Endothelial cell of umbilical vein (primary cell): ENCODE measurements around the gene CACNA2D1. TPM values are rescaled to one million over a fixed set of nuclear protein-coding genes. Genes with fewer than 3 reads are reported as not detected.

Experiments
- BruUV-seq: library from RNA; stranded (reverse); fragments of 400-500 nt; replicated peaks from 2 replicates; lab custom pipeline; 2021; lab: Mats Ljungman, UMichigan
- CTCF ChIA-PET: fragments of 300-600, 350-600 bp; sonication (Branson Sonifier 250); formaldehyde crosslinking; loops from one replicate; lab custom pipeline; 2021; ENCODE audit warnings: antibody characterized with exemption, inconsistent platforms; lab: Charles Lee
- POLR2A ChIA-PET: fragments of 300-600, 350-600 bp; sonication (Branson Sonifier 250); formaldehyde crosslinking; loops from one replicate; lab custom pipeline; 2021; ENCODE audit warnings: antibody characterized with exemption, inconsistent platforms; lab: Charles Lee
- DNase-seq: peaks from one replicate; pipeline ENCODE4 v3.0.0-alpha.2; 2011; ENCODE audit warnings: low read depth, low spot score
- FAIRE-seq: peaks from 2 replicates; lab custom pipeline; 2011; peaks lifted over from hg19 to GRCh38; lab: Jason Lieb, UNC
- H2AFZ ChIP-seq: 2 replicates; pipeline ENCODE4 v1.6.0; 2012; ENCODE audit warnings: low read depth, low read length, control low read depth, inconsistent platforms
- H3K27ac ChIP-seq: 2 replicates; pipeline ENCODE4 v1.5.1; 2011; ENCODE audit warnings: low read depth, mild to moderate bottlenecking, control low read depth, low read length, moderate library complexity; ENCODE audit not compliant: insufficient read depth
- H3K27me3 ChIP-seq, 2 experiments: 2 replicates each; pipeline versions ENCODE4 v1.6.0 to v1.6.1; 2011; ENCODE audit warnings: low read length in 2 of 2, mixed read lengths in 1 of 2; ENCODE audit not compliant: control insufficient read depth in 2 of 2, insufficient read depth in 2 of 2
- H3K36me3 ChIP-seq, 2 experiments: 2 replicates in 1 of 2; 3 replicates in 1 of 2; pipeline ENCODE4 v1.5.1; 2011; ENCODE audit warnings: low read length in 2 of 2, mild to moderate bottlenecking in 1 of 2, moderate library complexity in 1 of 2; ENCODE audit not compliant: control insufficient read depth in 2 of 2, insufficient read depth in 2 of 2; ENCODE audit errors: extremely low read depth in 1 of 2
- H3K4me1 ChIP-seq: 3 replicates; pipeline ENCODE4 v1.5.1; 2011; ENCODE audit warnings: mild to moderate bottlenecking, low read length; ENCODE audit not compliant: control insufficient read depth, insufficient read depth; ENCODE audit errors: extremely low read depth
- H3K4me2 ChIP-seq: 2 replicates; pipeline ENCODE4 v1.6.1; 2011; ENCODE audit warnings: low read length, control low read depth, mixed read lengths; ENCODE audit not compliant: insufficient read depth
- H3K4me3 ChIP-seq, 3 experiments: fragments of 200-600 bp in 1 of 3; sonication (generic), shearing (Covaris generic) in 1 of 3; replicated peaks in 1 of 3; 2 replicates each; pipeline ENCODE4 v1.5.1; 2011 to 2016; ENCODE audit warnings: control low read depth in 3 of 3, low read length in 3 of 3, mild to moderate bottlenecking in 2 of 3, inconsistent platforms in 1 of 3, low read depth in 1 of 3, moderate library complexity in 1 of 3; ENCODE audit not compliant: insufficient read depth in 1 of 3
- H3K79me2 ChIP-seq: 2 replicates; pipeline ENCODE4 v1.6.0; 2012; ENCODE audit warnings: low read length, inconsistent platforms; ENCODE audit not compliant: control insufficient read depth, insufficient read depth
- H3K9ac ChIP-seq: replicated peaks from 2 replicates; pipeline ENCODE3; 2011; ENCODE audit warnings: low read length, control low read depth; ENCODE audit not compliant: insufficient read depth; ENCODE audit errors: extremely low read depth
- H3K9me1 ChIP-seq: replicated peaks from 3 replicates; pipeline ENCODE4 v1.6.0; 2011; ENCODE audit warnings: mild to moderate bottlenecking, low read length; ENCODE audit not compliant: control insufficient read depth, insufficient read depth; ENCODE audit errors: extremely low read depth
- H3K9me3 ChIP-seq: replicated peaks from 2 replicates; pipeline ENCODE4 v1.5.1; 2012; ENCODE audit warnings: low read length, inconsistent platforms; ENCODE audit not compliant: control insufficient read depth, insufficient read depth
- H4K20me1 ChIP-seq: replicated peaks from 2 replicates; pipeline ENCODE3; 2011; ENCODE audit warnings: mild to moderate bottlenecking, low read length; ENCODE audit not compliant: control insufficient read depth, insufficient read depth; ENCODE audit errors: extremely low read depth
- EZH2 ChIP-seq: IDR thresholded peaks from 2 replicates; pipeline ENCODE4 v1.6.1; 2012; ENCODE audit warnings: borderline replicate concordance, low read depth, mild to moderate bottlenecking, moderate library complexity, low read length, inconsistent platforms; ENCODE audit not compliant: severe bottlenecking
- FOS ChIP-seq: IDR thresholded peaks from 2 replicates; pipeline ENCODE4 v1.6.1; 2011; ENCODE audit warnings: mild to moderate bottlenecking, low read length, moderate library complexity, borderline replicate concordance; ENCODE audit not compliant: insufficient read depth
- GATA2 ChIP-seq: IDR thresholded peaks from 2 replicates; pipeline ENCODE4 v1.7.0; 2011; ENCODE audit warnings: low read depth, mild to moderate bottlenecking, moderate library complexity, mixed read lengths, low read length; ENCODE audit not compliant: insufficient read length, insufficient read depth
- JUN ChIP-seq: IDR thresholded peaks from 2 replicates; pipeline ENCODE4 v1.6.1; 2011; ENCODE audit warnings: borderline replicate concordance, low read depth; ENCODE audit not compliant: insufficient read length, insufficient read depth
- MYC ChIP-seq: IDR thresholded peaks from one replicate; pipeline ENCODE4 v1.6.1; 2011; ENCODE audit warnings: mild to moderate bottlenecking, low read depth, low read length
- POLR2A ChIP-seq: IDR thresholded peaks from 2 replicates; pipeline ENCODE4 v1.6.1; 2012; ENCODE audit warnings: low read depth, mild to moderate bottlenecking, control low read depth, low read length
- POLR2AphosphoS5 ChIP-seq: IDR thresholded peaks from 2 replicates; pipeline ENCODE4 v1.6.1; 2012; ENCODE audit warnings: low read depth, mild to moderate bottlenecking, control low read depth, low read length, moderate library complexity; ENCODE audit not compliant: insufficient read depth
- dilution Hi-C: fragments of 300-500 bp; cut with MboI; formaldehyde crosslinking; loops from one replicate; pipeline ENCODE4 v1.15.0; 2019; ENCODE audit warnings: low sequenced_read_pairs; ENCODE audit not compliant: extremely low pct_ligation_motif_present
- intact Hi-C: fragments of 100-400 bp; cut with micrococcal nuclease; formaldehyde crosslinking; loops from one replicate; pipeline ENCODE4 v1.10.0; 2022
- polyA plus RNA-seq, 4 experiments: library from polyadenylated mRNA; depleted of rRNA in 3 of 4; stranded (reverse) in 3 of 4; unstranded in 1 of 4; fragments of >200 nt; gene quantifications; 2 replicates each; pipeline versions ENCODE4 v1.2.1 to v1.2.3, GENCODE V29; 2011 to 2012; ENCODE audit warnings: missing spikeins in 1 of 4
- total RNA-seq: library from RNA; stranded (reverse); gene quantifications from 2 replicates; pipeline ENCODE4 v1.2.3, GENCODE V29; 2021
- TF ChIP-seq, protein P1 (sequence below), 2 donors: IDR thresholded peaks; 1 replicate in 1 of 2; 2 replicates in 1 of 2; pipeline ENCODE4 v1.5.1; 2011; ENCODE audit warnings: low read length in 2 of 2, mild to moderate bottlenecking in 2 of 2, moderate library complexity in 2 of 2, control low read depth in 1 of 2, inconsistent platforms in 1 of 2, low read depth in 1 of 2; ENCODE audit not compliant: insufficient read depth in 1 of 2; ENCODE audit errors: extremely low read depth in 1 of 2
- TF ChIP-seq, protein P2 (sequence below): IDR thresholded peaks from 2 replicates; pipeline ENCODE4 v1.6.1; 2011; ENCODE audit not compliant: insufficient read depth, insufficient read length

Gene CACNA2D1
- total and polyA plus RNA-seq, 2 donors (not counting 3 experiments of a cell fraction or from before 2014, with no cell fraction given), result 4.1 to 38.6 TPM

DNA sequence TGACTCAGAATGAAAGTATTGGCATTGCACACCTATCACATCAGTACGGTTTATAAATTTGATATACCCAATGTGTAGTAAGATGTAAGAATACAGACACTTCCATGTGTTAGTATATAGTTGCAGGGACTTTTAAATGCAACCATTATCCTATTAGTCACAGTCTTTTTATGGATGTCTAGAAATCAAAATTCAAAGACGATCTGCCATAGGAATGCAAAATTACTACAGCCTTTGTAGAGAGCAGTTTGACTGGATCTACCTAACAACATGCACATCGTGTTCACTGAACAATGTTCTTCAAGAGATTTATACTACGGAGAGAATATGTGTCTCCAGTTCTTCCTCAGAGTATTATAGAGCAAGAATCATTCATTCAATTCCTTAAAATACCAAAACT, 356.5 kb downstream of the CACNA2D1 start:
- Histone ChIP-seq H3K9me3 (no peaks in the 10 kb centered on the region), H3K27ac (no peak overlapping the region), H3K4me3 (no peak overlapping the region), H4K20me1 (no peaks in the 10 kb centered on the region), H3K4me1 (peaks cover 5% of the 10 kb centered on the region), H3K9ac (no peak overlapping the region), H3K79me2 (no peaks in the 10 kb centered on the region), H3K27me3 (no peaks in the 10 kb centered on the region), H3K4me2 (no peak overlapping the region), H3K9me1 (no peaks in the 10 kb centered on the region), H3K36me3 (no peaks in the 10 kb centered on the region), H2AFZ (no peak overlapping the region)
- TF ChIP-seq JUN, result no peak
- no peak for TF ChIP-seq MYC
- no peak for TF ChIP-seq POLR2AphosphoS5
- TF ChIP-seq FOS, result no peak
- TF ChIP-seq, protein P1, sequence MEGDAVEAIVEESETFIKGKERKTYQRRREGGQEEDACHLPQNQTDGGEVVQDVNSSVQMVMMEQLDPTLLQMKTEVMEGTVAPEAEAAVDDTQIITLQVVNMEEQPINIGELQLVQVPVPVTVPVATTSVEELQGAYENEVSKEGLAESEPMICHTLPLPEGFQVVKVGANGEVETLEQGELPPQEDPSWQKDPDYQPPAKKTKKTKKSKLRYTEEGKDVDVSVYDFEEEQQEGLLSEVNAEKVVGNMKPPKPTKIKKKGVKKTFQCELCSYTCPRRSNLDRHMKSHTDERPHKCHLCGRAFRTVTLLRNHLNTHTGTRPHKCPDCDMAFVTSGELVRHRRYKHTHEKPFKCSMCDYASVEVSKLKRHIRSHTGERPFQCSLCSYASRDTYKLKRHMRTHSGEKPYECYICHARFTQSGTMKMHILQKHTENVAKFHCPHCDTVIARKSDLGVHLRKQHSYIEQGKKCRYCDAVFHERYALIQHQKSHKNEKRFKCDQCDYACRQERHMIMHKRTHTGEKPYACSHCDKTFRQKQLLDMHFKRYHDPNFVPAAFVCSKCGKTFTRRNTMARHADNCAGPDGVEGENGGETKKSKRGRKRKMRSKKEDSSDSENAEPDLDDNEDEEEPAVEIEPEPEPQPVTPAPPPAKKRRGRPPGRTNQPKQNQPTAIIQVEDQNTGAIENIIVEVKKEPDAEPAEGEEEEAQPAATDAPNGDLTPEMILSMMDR (IDR thresholded peaks at IDR 0.05; ENCODE audit: extremely low read depth in 1 of 2, insufficient read depth in 1 of 2, low read depth in 1 of 2, low read length in 2 of 2), result no peak
- no peak for TF ChIP-seq POLR2A
- TF ChIP-seq, protein P2, sequence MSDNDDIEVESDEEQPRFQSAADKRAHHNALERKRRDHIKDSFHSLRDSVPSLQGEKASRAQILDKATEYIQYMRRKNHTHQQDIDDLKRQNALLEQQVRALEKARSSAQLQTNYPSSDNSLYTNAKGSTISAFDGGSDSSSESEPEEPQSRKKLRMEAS, result no peak
- no peak for TF ChIP-seq EZH2
- TF ChIP-seq GATA2, result no peak
- intact Hi-C loops, result no loop called here
- no TSS peak for BruUV-seq
- dilution Hi-C loops, result no loop called here
- FAIRE-seq (no peak), DNase-seq (no peak)
- ChIA-PET CTCF (interaction anchor here (0.6 kb wide), 1 partner anchor 651 kb away, joined by 3 read pairs; no protein-coding TSS in a partner anchor), POLR2A (no interaction called here)
